GM18511 (cell line): ENCODE data around the gene INSYN1.
"Not testable (repeated sequence)": the region's sequence is repeated elsewhere in the genome, so short reads cannot be mapped to it uniquely, and the experiment has no call there.

Experiments used
- ATAC-seq: cut with Tn5 transposase; IDR thresholded peaks from one replicate; pipeline ENCODE4 v1.9.1; 2021; ENCODE audit warnings: mild to moderate bottlenecking, moderate library complexity; ENCODE audit not compliant: unreplicated experiment

Gene INSYN1

DNA sequence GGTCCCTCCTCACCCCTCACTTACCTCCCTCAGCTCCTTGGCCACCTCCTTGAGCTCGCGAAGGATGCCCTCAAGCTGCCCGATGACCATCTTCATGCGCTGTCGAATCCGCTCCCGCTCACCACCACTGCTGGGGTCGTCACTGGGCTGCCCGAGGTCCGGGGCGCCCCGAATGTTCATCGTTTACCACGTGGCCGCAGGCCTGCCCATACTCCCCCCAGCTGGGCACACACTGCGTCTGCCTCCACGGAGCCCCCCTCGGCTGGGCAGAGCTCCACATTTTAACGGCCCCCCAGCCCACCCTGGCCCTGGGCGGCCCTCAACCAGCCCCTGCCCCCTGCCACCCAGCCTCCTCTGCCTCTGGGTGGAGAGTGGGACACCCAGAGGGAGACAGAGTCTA is 2.2 kb downstream of the INSYN1 start:
- no peak for ATAC-seq

DNA sequence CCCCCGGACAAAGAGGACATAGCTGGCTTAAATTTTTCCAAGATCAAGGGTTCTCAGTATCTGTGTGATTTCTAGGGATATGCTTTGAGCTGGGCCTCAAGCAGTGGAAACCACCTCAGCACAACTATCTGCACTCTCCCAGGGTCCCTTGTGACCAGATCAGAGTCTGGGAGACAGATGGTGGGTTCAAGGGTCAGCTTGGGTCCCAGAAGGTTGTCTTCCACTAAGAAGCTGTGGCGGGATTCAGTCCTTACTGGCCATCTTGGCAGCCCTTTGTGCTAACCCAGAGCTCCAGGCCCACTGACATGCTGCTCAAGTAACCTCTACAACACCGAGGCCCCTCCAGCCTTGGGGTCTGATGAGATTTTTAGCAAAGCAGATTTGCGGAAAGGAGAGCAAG is 2.7 kb downstream of the INSYN1 start:
- ATAC-seq = no peak

DNA sequence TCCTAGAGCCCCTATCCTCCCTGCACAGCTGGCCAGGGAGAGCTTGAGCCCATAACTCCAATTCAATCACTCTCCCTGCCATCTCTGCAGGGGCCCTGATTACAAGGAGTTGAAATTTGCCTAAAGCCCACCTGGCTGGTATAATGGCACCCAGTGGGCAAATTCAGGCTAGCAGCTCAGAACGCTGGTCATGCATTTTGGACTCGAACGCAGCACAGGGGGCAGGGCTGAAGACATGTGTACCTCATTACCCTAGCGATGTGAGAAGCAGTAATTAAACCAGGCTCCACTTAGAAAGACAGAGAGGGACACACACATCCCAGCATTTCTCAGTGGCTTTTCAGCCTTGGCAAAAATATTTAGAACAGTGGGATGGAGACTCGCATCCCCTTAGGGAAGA is 3.2 kb downstream of the INSYN1 start:
- no peak for ATAC-seq

DNA sequence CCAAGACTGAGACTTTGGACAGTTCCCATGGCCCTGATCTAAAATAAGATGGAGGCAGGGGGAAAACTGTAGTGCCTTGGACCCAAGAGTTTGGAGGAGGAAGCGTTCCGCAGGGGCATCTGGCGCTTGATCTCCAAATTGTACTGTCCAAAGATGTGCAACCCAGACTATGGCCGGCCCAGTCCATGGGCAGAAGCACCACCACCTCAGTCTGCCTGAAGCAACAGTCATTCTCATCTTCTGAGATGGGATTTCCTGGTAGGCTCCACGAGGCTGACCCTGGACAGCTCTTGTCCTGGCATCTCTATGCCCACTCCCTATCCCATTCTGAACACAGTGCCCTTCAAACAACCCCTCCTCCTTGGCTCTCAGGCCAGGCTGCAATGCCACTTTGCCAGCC is 3.6 kb downstream of the INSYN1 start:
- ATAC-seq = no peak

DNA sequence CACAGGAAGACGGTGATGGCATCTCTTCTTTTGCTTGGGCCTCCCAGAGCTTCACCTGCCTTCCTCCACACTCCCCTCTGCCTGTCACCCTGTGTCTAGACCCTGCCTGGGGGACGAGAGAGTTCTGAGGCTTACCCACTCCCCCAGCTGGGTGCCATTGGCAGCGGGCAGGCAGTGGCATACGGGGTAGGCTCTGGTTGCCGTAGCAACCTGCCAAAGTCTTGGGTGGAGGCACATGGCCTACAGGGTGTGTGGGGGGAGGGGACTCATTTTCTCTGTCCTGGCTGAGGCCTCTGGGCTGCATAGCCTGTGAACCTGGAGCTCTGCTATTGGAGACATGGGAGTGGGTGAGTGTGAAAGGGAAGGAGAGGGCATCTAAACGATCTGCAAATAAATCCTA is 4.4 kb downstream of the INSYN1 start:
- no peak for ATAC-seq

DNA sequence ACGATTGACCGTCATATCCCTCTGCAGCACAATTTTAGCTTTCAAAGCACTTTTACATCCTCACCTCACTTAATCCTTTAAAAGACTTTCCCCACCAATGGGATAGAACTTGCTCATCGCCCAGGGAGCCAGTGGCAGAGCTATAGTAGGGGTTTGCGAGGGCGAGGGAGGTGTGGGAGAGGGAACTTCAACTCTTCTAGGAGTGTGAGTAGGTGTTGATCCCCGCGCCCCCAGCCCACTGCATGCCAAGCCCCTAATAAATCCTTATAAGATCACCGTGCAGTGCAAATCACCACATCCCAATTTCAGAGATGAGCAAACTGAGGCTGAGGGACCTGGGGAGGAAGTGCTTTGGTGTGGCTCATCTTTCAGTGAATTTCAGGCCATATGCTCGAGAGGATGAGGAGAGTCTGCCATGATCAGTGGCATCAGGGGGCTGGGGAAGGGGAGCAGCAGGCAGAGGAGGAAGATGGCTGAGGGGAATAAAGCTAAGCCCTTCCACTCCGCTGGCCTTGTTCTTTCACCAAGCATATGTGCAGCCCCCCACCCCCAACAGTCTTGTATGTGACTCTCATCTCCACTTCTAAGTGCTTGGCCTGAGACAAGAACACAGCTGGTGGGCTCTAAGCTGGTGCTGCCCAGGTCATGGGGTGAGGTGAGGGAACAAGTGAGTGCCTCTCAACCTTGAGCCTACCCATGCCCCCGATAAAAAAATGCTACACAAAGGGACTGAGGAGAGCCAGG is 5.1 kb downstream of the INSYN1 start:
- ATAC-seq = no peak

DNA sequence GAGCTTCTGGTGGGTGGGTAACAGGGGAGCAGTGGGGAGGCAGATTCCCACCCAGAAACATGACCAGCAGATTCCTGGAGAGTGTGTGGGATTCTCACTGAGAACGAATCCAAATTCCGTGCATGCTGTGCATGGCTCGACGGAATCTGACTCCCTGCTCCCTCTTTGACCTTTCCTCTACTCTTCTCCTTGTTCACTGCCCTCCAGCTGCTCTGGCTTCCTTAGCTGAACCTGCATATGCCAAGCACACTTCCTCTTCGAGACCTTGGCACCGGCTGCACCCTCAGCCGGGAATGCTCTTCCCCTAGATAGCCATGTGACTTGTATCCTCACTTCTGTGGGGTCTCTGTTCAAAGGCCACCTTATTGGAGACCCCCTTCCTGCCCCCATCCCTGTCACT is 6.3 kb downstream of the INSYN1 start:
- no peak for ATAC-seq

DNA sequence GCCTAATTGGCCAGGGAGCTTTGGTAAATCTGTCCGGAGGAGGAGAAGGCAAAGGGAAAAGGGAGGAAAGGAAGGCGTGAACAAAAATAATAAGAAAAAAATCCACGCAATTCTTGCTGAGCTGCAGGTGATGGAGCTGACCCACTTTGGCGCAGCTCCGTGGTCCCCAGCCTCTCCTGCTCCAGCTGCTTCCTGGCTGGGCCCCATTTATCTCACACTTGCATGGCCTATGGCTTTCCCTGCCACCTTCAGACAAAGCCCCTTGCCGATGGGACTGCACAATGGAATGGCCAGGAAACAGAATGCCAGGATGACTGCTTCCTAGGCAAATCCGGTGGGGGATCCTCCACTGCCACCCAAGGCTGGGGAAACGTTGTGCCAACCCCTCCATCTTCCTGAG is 6.9 kb downstream of the INSYN1 start:
- no peak for ATAC-seq

DNA sequence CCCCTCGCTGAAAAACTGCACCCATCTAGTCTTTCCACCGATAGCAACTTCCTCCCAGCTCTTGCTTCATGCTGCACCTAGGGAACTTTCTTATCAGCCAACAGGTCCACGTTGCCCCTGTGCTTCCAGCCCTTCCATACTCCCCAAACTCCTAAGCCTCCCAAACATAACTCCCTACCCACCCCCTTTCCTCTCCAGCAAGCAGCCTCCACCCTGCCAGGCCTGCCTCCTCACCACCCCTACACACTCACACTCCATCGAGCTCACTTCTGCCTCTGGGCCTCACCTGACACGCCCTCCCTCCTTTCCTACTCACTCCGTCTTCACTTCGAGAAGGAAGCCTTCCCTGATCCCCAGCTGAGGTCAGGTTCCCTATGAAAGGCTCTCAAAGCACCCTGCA is 8.1 kb downstream of the INSYN1 start:
- ATAC-seq = no peak

DNA sequence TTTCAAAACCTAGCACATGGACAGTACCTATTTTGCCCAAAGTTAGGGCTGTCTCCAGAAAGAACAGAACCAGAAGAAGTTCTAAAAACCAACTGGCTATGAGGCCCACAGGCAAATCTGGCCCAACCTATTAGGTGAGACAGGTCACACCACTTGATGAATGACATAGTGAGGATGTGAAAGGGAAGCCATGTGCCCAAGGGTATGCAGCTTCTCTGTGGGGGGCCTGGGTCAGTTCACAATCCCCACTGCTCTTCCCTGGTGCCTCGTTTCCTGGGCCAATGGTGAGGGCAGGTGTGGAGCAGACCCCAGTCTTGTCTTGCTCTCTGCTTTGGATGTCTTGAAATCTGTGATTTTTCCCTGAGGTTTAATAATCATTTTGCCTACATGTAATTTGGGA is 8.9 kb downstream of the INSYN1 start:
- no peak for ATAC-seq

DNA sequence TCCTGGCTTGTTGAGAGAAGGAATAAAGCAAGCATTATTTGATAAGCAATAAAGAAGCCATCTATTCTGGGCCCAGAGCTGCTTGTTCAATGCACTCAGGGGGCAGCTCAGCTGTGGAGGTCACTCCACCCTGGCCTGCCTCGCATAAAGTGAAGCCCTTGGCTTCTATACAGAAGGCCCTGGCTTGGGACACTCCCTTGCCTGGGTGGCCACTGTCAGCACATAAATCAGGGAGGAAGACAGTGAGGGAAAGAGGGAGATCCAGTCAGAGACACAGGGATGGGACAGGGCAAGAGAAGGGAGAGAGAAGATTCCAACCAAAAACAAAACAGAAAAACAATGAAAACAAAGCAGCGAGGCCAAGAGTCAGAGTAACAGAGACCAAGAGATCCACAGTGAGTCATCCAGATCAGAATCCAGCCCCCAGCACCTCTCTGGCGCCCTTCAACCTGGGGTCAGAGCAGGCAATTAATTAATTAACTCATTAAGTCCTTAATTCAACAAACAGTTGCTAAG is 11.8 kb downstream of the INSYN1 start:
- ATAC-seq = no peak

DNA sequence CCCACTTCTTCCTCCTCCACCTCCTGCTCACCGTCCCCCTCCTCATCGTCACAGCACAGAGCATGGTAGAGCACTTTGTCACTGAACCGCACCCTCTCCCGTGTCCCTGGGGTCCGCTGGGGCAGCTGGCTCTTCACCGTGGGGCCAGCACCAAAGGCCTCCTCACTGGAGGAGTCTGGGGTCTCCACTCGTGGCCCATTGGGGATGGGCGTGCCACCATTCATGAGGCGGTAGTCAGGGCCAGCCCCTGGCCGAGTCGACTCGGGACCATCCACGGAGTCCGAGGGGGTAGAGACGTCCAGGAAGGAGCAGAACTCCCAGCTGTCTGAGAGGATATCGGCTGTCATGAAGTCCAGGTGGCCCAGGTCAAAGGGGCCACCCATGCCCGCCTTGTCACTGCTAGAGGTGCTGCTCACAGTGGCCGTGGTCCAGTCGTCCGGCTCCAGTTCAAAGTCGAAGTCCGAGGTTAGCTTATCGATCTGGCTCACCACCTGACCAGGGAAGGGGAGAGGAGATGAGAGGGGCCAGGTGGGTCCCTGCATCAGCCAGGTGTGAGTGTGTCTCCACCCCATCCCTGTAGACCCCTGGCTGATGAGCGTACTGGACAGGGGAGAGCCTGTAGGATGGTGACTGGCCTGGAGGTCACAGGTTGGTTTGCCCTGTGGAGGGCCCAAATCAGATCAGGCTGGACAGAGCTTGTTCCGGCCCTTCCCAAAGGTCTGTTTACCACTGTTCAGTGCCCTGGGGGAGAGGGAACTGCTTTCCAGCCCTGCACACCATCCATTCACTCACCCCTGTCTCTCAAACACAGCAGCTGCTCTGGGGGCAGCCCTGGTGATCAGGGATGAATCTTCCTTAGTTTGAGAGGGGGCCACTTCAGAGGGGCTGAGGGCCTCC is 12.8 kb downstream of the INSYN1 start:
- ATAC-seq = no peak

DNA sequence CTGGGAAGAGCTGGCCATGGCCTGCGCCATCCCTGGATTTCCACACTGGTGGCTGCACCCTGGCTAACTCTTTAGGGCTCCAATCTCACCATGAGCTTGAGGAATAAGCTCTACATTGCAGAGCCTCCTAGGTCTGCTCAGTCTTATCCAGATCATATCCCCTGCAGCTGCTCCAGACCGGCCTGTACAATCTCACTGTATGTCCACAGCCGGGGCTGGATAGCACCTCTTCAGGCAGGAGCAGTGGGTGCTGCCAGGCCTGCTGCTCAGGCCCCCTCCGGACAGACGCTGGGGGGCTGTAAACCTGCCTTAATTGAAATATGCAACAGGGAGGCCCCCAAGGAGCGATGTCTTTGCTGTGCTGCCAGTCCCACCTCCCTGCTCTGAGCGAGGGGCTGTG is 15.6 kb downstream of the INSYN1 start:
- ATAC-seq = no peak

DNA sequence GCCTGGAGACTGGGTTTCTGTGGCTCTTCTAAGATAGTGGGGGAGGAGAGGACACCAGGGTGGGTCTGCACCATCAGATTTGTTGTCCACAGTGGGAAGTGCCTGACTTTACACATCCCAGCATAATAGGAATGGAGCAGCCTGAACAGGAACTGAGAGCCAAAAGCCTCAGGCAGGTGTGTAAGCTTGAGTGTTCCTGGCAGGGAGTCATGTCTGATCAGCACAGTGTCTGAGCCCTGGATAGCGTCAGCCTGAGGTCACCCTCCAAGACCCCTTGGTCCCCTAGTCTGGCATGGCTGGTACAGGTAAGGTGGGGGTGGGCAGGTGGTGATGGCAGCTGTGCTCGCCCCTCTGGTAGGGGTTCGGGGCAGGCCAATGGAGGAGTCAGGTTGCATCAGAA is 20.2 kb downstream of the INSYN1 start:
- ATAC-seq = no peak

DNA sequence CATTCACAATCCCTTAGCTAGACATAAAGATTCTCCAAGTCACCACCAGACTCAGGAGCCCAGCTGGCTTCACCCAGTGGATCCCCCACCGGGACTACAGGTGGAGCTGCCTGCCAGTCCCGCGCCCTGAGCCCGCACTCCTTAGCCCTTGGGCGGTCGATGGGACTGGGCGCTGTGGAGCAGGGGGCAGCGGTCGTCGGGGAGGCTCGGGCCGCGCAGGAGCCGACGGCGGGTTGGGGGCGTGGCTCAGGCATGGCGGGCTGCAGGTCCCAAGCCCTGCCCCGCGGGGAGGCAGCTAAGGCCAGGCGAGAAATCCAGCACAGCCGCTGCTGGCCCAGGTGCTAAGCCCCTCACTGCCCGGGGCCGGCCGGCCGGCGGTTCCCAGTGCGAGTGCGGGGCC is 21.1 kb downstream of the INSYN1 start:
- ATAC-seq = not testable (repeated sequence)

DNA sequence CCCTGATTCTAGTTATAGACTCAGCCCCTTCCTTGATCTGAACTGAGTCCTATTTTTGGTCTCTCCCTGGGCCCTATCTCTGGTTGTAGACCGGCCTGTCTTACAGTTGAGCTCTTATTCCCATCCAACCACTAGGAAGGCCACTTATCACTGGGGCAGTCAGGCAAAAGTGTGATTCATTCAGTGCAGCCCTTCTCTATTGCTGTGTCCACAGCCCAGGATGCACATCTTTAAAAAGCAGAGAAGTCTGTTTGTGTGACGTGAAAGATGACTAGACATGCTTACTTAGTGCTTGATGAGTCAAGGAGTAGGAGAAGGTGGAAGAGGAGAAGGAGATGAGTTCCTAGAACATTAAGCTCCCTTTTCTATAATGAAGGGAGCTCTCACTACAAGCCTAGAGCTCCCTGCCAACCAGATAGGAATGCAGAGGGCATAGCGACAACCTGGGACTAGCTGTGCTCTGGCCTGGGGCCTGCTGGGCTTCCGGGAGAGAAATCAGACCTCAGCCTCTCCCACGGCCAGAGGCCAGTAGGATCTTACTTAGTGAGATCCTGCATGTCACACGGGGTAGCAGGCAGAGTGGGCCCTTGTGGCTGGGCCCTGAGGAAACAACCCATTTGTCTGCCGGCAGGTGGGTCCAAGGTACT is 25.7 kb downstream of the INSYN1 start:
- no peak for ATAC-seq

DNA sequence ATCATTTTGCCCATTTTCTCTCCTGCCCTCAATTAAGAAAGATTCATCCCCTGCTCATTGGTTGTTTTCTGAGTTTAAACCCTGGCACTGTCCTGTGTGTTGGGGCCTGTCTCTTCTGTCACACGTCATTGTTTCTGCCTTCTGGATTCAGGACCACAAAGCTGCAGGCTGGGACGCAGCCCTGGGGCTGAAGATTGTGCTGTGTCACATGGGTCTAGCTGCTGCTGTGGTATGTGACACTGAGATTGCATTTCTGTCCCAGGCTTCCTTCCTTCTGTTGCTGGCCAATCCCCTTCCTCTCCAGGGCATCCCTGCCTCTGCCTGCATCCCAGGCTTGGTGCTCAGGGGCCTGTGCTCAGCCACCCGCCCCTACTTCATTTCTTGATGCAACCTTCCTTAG is 28.9 kb downstream of the INSYN1 start:
- no peak for ATAC-seq

DNA sequence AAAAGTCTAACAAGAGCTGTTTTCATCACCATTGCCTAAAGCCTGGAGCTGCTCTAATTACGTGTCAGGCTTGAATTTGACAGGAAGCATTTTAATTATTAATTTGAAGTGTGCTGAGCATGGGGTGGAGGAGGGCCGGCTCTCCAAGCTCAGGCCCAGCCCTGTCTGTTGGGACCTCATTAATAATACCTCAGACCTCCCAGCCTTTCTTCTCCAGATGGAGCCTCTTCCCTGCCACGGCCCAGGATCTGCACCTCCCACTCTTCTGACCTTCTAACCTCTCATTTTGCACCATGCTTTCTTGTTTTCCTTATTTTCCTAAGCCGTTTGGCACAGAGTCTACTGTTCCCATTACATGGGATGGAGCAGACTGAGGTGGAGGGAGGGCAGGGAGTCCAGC is 30.0 kb downstream of the INSYN1 start:
- ATAC-seq = no peak

DNA sequence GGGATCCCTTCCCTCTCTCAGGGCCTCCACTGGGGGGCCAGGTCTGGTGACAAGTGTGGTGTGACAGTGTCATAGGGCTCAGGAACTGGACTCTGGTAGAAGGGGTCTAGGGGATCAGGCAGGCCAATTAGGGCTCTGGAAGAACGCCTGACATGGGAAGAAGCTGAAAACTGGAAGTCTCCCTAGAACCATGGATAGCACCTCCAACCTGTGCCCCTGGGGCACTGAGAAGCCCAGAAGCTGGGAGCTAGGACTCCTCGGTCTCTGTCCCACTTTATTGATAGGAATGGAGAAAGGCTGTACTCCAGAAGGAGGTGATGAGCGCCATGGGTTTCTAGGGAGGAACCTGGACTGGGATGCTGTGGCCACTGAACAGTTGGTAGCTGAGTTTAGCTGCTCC is 30.7 kb downstream of the INSYN1 start:
- ATAC-seq = no peak

DNA sequence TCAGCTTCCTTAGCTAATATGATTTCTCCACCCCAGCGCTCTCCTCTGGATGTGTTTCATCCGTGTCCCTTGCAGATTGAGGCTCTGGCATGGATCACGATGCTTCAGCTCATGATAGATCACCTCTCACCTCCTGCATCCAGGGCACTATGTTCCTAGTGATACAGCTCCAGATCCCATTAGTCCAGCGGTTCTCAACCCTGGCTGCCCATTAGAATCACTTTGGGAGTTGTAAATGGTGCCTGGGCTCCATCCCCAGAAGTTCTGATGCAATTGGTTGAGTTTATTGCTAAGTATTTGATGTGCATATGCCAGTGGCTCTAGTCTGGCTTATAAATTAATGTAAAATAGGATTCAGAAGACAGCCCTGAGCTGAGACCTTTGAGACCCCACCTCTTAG is 34.5 kb downstream of the INSYN1 start:
- ATAC-seq = no peak

DNA sequence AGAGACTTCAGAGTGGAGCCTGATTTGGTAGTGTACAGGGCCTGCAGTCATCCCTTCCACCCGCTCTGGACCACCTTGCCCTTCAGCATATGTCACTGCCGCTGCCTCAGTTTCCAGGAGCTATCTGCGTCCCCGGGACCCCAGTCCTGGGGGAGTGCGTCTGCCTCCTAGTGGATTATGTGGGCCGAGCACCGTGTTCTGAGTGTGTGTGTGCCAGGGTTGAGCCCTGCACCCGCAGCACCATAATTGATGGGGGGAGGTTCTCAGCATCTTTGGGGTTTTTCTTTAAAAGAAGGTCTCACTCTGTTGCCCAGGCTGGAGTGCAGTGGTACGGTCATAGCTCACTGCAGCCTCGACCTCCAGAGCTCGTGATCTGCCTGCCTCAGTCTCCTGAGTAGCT is 35.3 kb downstream of the INSYN1 start:
- ATAC-seq = no peak

DNA sequence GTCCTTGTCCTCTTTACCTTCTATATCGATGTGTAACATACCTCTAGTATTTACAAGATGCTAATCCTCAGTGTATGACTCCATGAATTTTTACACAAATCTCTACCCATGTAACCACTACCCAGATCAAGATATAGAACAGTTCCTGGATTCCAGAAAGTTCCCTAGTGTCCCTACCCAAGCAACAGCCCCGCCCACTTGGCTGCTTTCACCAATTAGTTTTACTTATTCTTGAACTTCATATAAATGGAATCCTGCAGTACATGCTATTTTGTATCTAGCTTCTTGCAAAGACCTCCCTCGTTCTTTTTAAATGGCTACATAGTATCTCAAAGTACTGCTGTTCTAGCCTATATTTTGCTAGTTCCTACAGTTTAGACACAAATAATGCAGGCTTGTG is 35.9 kb downstream of the INSYN1 start:
- no peak for ATAC-seq
